ENCODE measurements around the gene SNTG2.

GRCh38 chr2:932320-933115, 18.1 kb upstream of the SNTG2 start:
- TF ChIP-seq, protein P1, sequence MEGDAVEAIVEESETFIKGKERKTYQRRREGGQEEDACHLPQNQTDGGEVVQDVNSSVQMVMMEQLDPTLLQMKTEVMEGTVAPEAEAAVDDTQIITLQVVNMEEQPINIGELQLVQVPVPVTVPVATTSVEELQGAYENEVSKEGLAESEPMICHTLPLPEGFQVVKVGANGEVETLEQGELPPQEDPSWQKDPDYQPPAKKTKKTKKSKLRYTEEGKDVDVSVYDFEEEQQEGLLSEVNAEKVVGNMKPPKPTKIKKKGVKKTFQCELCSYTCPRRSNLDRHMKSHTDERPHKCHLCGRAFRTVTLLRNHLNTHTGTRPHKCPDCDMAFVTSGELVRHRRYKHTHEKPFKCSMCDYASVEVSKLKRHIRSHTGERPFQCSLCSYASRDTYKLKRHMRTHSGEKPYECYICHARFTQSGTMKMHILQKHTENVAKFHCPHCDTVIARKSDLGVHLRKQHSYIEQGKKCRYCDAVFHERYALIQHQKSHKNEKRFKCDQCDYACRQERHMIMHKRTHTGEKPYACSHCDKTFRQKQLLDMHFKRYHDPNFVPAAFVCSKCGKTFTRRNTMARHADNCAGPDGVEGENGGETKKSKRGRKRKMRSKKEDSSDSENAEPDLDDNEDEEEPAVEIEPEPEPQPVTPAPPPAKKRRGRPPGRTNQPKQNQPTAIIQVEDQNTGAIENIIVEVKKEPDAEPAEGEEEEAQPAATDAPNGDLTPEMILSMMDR (IDR thresholded peaks at IDR 0.05) = no peak
- no peak for TF ChIP-seq POLR2A (IDR thresholded peaks at IDR 0.05)

All from tibial nerve (tissue), 3 donors.